ENCODE measurements around the gene RPL28. TPM values are rescaled to one million over a fixed set of nuclear protein-coding genes. Genes with fewer than 3 reads are reported as not detected.

RPL28 gene
- total and polyA plus RNA-seq, 4 donors, result 116 to 535 (median 164) TPM

- Histone ChIP-seq H3K4me1 (ENCODE audit: control insufficient read depth in 4 of 4, insufficient read depth in 4 of 4, low read length in 3 of 4) (peaks cover 16 to 39% (median 30%) of the 10 kb centered on the region in 4 donors), H3K27ac (ENCODE audit: low read depth in 1 of 2, low read length in 2 of 2) (peak overlapping the region; percentile 49 to 73), H3K27me3 (ENCODE audit: control insufficient read depth in 4 of 4, insufficient read depth in 4 of 4, low read length in 3 of 4) (no peaks in the 10 kb centered on the region), H3K9ac (ENCODE audit: low read depth in 1 of 2, low read length in 2 of 2) (peak overlapping the region; percentile 72 to 73), H3K36me3 (ENCODE audit: control insufficient read depth in 4 of 4, insufficient read depth in 3 of 4, low read depth in 1 of 4, low read length in 3 of 4) (peaks cover 10 to 30% (median 18%) of the 10 kb centered on the region in 4 donors), H3K4me3 (ENCODE audit: low read depth in 1 of 3, low read length in 3 of 3) (peak overlapping the region; percentile 58 to 94 (median 92)), H3K9me3 (ENCODE audit: control insufficient read depth in 4 of 4, low read length in 3 of 4) (no peaks in the 10 kb centered on the region)
- DNase-seq (ENCODE audit: low spot score), result no peak
- peak; percentile 49 for TF ChIP-seq NR2F2 (IDR thresholded peaks at IDR 0.05)
- TF ChIP-seq RAD21 (IDR thresholded peaks at IDR 0.05), result no peak
- TF ChIP-seq, protein P1, sequence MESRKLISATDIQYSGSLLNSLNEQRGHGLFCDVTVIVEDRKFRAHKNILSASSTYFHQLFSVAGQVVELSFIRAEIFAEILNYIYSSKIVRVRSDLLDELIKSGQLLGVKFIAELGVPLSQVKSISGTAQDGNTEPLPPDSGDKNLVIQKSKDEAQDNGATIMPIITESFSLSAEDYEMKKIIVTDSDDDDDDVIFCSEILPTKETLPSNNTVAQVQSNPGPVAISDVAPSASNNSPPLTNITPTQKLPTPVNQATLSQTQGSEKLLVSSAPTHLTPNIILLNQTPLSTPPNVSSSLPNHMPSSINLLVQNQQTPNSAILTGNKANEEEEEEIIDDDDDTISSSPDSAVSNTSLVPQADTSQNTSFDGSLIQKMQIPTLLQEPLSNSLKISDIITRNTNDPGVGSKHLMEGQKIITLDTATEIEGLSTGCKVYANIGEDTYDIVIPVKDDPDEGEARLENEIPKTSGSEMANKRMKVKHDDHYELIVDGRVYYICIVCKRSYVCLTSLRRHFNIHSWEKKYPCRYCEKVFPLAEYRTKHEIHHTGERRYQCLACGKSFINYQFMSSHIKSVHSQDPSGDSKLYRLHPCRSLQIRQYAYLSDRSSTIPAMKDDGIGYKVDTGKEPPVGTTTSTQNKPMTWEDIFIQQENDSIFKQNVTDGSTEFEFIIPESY (IDR thresholded peaks at IDR 0.05), result no peak
- 15% methylated on average over 33 of the region's 33 CpGs for WGBS
Measured at GRCh38 chr19:55386493-55386971, 800 bp downstream of the RPL28 start.

DNA sequence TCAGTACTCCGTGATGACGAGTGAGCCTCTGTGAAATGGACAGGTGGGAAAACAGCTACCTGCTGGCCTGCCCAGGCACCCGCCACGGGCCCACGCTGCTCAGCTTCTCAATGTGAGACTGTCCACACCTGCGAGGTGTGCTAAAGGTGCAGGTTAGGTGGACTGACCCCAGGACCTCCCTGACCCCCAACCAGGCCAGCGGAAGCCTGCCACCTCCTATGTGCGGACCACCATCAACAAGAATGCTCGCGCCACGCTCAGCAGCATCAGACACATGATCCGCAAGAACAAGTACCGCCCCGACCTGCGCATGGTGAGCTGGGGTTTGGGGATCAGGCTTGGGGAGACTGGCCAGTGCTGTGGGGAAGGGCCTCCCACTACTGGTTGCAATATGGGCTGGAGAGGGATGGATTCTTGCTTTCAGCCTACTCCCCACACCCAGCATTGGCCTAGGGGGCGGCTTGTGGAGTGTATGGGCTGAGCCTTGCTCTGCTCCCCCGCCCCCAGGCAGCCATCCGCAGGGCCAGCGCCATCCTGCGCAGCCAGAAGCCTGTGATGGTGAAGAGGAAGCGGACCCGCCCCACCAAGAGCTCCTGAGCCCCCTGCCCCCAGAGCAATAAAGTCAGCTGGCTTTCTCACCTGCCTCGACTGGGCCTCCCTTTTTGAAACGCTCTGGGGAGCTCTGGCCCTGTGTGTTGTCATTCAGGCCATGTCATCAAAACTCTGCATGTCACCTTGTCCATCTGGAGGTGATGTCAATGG is 2.2 kb downstream of the RPL28 start:
- Histone ChIP-seq H3K9ac (ENCODE audit: low read depth in 1 of 2, low read length in 2 of 2) (no peak overlapping the region), H3K27ac (ENCODE audit: low read depth in 1 of 2, low read length in 2 of 2) (no peak overlapping the region), H3K36me3 (ENCODE audit: control insufficient read depth in 4 of 4, insufficient read depth in 3 of 4, low read depth in 1 of 4, low read length in 3 of 4) (peaks cover 10 to 30% (median 18%) of the 10 kb centered on the region in 4 donors), H3K9me3 (ENCODE audit: control insufficient read depth in 4 of 4, low read length in 3 of 4) (no peaks in the 10 kb centered on the region), H3K4me3 (ENCODE audit: low read depth in 1 of 3, low read length in 3 of 3) (peak overlapping the region in 1 of 3 donors; percentile 58), H3K27me3 (ENCODE audit: control insufficient read depth in 4 of 4, insufficient read depth in 4 of 4, low read length in 3 of 4) (no peaks in the 10 kb centered on the region), H3K4me1 (ENCODE audit: control insufficient read depth in 4 of 4, insufficient read depth in 4 of 4, low read length in 3 of 4) (peaks cover 16 to 39% (median 30%) of the 10 kb centered on the region in 4 donors)
- TF ChIP-seq JUND (IDR thresholded peaks at IDR 0.05) (no peak), TAF1 (conservative IDR thresholded peaks at IDR 0.05) (no peak), FOXA1 (IDR thresholded peaks at IDR 0.05) (no peak), NR2F2 (IDR thresholded peaks at IDR 0.05) (no peak), HNF4A (conservative IDR thresholded peaks at IDR 0.05) (no peak), YY1 (IDR thresholded peaks at IDR 0.05) (no peak)
- TF ChIP-seq, protein P2, sequence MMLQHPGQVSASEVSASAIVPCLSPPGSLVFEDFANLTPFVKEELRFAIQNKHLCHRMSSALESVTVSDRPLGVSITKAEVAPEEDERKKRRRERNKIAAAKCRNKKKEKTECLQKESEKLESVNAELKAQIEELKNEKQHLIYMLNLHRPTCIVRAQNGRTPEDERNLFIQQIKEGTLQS (IDR thresholded peaks at IDR 0.05), result no peak
- DNase-seq (ENCODE audit: low spot score), result no peak
- WGBS, result 91% methylated on average over 24 of the region's 24 CpGs

- DNase-seq (ENCODE audit: low spot score), result no peak
- Histone ChIP-seq H3K36me3 (ENCODE audit: control insufficient read depth in 4 of 4, insufficient read depth in 3 of 4, low read depth in 1 of 4, low read length in 3 of 4) (peaks cover 10 to 30% (median 18%) of the 10 kb centered on the region in 4 donors), H3K4me1 (ENCODE audit: control insufficient read depth in 4 of 4, insufficient read depth in 4 of 4, low read length in 3 of 4) (peaks cover 8 to 29% (median 22%) of the 10 kb centered on the region in 4 donors), H3K9me3 (ENCODE audit: control insufficient read depth in 4 of 4, low read length in 3 of 4) (no peaks in the 10 kb centered on the region), H3K9ac (ENCODE audit: low read depth in 1 of 2, low read length in 2 of 2) (no peak overlapping the region), H3K27me3 (ENCODE audit: control insufficient read depth in 4 of 4, insufficient read depth in 4 of 4, low read length in 3 of 4) (no peaks in the 10 kb centered on the region), H3K4me3 (ENCODE audit: low read depth in 1 of 3, low read length in 3 of 3) (no peak overlapping the region), H3K27ac (ENCODE audit: low read depth in 1 of 2, low read length in 2 of 2) (no peak overlapping the region)
- 92% methylated on average over 21 of the region's 21 CpGs for WGBS
- TF ChIP-seq NR2F2 (IDR thresholded peaks at IDR 0.05) (no peak), EGR1 (IDR thresholded peaks at IDR 0.05; ENCODE audit: low read depth in 2 of 2) (no peak), HNF4G (IDR thresholded peaks at IDR 0.05) (no peak), GABPA (IDR thresholded peaks at IDR 0.05 in 1 of 2, conservative IDR thresholded peaks at IDR 0.05 in 1 of 2) (no peak), HNF4A (conservative IDR thresholded peaks at IDR 0.05) (no peak), YY1 (IDR thresholded peaks at IDR 0.05) (no peak), RXRA (IDR thresholded peaks at IDR 0.05) (no peak), FOXA1 (IDR thresholded peaks at IDR 0.05) (no peak)
- TF ChIP-seq, protein P3, sequence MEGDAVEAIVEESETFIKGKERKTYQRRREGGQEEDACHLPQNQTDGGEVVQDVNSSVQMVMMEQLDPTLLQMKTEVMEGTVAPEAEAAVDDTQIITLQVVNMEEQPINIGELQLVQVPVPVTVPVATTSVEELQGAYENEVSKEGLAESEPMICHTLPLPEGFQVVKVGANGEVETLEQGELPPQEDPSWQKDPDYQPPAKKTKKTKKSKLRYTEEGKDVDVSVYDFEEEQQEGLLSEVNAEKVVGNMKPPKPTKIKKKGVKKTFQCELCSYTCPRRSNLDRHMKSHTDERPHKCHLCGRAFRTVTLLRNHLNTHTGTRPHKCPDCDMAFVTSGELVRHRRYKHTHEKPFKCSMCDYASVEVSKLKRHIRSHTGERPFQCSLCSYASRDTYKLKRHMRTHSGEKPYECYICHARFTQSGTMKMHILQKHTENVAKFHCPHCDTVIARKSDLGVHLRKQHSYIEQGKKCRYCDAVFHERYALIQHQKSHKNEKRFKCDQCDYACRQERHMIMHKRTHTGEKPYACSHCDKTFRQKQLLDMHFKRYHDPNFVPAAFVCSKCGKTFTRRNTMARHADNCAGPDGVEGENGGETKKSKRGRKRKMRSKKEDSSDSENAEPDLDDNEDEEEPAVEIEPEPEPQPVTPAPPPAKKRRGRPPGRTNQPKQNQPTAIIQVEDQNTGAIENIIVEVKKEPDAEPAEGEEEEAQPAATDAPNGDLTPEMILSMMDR (IDR thresholded peaks at IDR 0.05; ENCODE audit: low read depth, low read length, missing input control), result no peak
- TF ChIP-seq, protein P4, sequence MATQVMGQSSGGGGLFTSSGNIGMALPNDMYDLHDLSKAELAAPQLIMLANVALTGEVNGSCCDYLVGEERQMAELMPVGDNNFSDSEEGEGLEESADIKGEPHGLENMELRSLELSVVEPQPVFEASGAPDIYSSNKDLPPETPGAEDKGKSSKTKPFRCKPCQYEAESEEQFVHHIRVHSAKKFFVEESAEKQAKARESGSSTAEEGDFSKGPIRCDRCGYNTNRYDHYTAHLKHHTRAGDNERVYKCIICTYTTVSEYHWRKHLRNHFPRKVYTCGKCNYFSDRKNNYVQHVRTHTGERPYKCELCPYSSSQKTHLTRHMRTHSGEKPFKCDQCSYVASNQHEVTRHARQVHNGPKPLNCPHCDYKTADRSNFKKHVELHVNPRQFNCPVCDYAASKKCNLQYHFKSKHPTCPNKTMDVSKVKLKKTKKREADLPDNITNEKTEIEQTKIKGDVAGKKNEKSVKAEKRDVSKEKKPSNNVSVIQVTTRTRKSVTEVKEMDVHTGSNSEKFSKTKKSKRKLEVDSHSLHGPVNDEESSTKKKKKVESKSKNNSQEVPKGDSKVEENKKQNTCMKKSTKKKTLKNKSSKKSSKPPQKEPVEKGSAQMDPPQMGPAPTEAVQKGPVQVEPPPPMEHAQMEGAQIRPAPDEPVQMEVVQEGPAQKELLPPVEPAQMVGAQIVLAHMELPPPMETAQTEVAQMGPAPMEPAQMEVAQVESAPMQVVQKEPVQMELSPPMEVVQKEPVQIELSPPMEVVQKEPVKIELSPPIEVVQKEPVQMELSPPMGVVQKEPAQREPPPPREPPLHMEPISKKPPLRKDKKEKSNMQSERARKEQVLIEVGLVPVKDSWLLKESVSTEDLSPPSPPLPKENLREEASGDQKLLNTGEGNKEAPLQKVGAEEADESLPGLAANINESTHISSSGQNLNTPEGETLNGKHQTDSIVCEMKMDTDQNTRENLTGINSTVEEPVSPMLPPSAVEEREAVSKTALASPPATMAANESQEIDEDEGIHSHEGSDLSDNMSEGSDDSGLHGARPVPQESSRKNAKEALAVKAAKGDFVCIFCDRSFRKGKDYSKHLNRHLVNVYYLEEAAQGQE (IDR thresholded peaks at IDR 0.05), result no peak
Measured at GRCh38 chr19:55389386-55390317, 3.9 kb downstream of the RPL28 start.

Measured in liver (tissue), 9 donors.